Coronary artery (tissue), 2 donors: ENCODE data around the gene YAP1.

ENCODE experiments used
- DNase-seq: peaks from one replicate; pipeline ENCODE4 v3.0.0-alpha.2; 2017; ENCODE audit warnings: low spot score
- H3K27ac ChIP-seq, 2 donors: fragments of 200-600 bp; sonication (generic); one replicate each; pipeline ENCODE4 v1.5.1; 2016 to 2019
- H3K4me3 ChIP-seq: fragments of 200-600 bp; sonication (generic); 2 replicates; pipeline ENCODE4 v1.5.1; 2016; ENCODE audit warnings: mild to moderate bottlenecking, moderate library complexity
- TF ChIP-seq, protein P1 (sequence below): fragments of 200-600 bp; sonication (generic); IDR thresholded peaks from one replicate; pipeline ENCODE4 v1.5.1; 2019; ENCODE audit warnings: antibody characterized with exemption

YAP1 gene

DNA sequence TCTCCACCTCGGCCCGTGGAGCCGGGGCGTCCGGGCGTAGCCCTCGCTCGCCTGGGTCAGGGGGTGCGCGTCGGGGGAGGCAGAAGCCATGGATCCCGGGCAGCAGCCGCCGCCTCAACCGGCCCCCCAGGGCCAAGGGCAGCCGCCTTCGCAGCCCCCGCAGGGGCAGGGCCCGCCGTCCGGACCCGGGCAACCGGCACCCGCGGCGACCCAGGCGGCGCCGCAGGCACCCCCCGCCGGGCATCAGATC, 439 bp downstream of the YAP1 start:
- H3K27ac ChIP-seq: peak overlapping the region; percentile 99 to 100
- TF ChIP-seq, protein P1, sequence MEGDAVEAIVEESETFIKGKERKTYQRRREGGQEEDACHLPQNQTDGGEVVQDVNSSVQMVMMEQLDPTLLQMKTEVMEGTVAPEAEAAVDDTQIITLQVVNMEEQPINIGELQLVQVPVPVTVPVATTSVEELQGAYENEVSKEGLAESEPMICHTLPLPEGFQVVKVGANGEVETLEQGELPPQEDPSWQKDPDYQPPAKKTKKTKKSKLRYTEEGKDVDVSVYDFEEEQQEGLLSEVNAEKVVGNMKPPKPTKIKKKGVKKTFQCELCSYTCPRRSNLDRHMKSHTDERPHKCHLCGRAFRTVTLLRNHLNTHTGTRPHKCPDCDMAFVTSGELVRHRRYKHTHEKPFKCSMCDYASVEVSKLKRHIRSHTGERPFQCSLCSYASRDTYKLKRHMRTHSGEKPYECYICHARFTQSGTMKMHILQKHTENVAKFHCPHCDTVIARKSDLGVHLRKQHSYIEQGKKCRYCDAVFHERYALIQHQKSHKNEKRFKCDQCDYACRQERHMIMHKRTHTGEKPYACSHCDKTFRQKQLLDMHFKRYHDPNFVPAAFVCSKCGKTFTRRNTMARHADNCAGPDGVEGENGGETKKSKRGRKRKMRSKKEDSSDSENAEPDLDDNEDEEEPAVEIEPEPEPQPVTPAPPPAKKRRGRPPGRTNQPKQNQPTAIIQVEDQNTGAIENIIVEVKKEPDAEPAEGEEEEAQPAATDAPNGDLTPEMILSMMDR: no peak
- DNase-seq: peak; percentile 74
- peak overlapping the region; percentile 98 for H3K4me3 ChIP-seq

DNA sequence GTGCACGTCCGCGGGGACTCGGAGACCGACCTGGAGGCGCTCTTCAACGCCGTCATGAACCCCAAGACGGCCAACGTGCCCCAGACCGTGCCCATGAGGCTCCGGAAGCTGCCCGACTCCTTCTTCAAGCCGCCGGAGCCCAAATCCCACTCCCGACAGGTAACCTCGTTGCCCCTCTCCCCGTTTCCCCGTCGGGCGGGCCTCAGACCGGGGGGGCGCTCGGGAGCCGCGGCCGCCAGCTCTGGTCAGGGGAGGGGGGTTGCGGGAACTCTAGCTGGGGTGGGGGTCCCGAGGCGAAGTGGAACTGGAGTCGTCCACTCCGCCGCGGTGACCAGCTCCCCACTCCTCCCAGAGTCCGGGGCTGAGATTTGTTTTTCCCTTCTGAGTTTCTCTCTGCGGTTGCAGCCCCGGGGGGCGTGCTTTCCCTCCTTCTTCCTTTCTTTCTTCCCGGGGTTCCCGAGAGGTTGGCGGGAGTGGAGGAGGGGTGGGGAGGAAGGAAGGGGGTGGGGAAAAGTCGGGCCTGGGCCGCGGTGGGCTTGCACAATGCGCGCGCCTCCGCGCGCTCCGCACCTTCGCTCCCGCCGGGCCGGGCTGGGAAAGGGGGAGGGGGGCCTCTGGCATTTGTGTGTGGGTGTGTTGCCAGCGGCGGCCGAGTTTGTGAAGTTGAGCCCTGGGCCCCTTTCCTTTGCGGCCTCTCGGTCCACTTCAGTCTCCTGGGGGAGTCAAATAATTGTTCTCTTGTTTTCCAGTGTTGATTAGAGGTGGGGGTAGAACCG, 952 bp downstream of the YAP1 start:
- TF ChIP-seq, protein P1: no peak
- DNase-seq: peak; percentile 86
- Histone ChIP-seq H3K4me3 (peak overlapping the region; percentile 98), H3K27ac (peak overlapping the region; percentile 99 to 100)

DNA sequence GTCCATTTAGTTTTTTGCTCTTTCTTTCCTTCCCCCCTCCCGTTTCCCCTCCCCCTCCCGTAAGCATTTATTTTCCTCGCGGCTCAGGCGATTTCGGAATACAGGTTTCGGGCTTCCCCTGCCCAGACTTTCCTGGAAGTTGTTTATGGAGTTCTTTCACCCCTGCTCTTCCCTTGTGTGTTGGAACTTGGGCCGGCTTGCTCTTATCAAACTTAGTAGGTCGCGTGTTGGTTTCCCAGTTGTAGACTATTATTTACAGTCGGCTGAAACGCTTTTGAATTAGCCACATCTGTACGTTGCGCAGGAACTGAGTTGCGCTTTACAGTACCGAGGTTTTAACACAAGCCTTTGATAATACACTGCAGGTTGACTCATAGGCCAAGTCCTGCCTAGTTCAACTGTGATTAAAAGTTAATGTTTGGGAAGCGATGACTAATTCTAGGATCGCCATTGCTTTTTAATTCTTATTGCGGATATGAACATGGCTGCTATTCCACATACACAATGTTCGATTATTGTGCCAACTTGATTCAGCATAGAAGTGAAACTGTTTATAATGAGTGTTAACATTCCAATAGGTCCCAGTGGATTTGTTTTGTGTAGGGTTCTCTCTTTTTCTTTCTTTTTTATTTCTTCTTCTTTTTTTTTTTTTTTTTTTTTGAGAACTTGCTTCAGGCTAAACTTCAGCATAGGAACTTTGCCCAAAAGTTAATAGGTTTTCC, 1.7 kb downstream of the YAP1 start:
- peak; percentile 76 for DNase-seq
- peak overlapping the region; percentile 98 for H3K4me3 ChIP-seq
- TF ChIP-seq, protein P1: no peak

DNA sequence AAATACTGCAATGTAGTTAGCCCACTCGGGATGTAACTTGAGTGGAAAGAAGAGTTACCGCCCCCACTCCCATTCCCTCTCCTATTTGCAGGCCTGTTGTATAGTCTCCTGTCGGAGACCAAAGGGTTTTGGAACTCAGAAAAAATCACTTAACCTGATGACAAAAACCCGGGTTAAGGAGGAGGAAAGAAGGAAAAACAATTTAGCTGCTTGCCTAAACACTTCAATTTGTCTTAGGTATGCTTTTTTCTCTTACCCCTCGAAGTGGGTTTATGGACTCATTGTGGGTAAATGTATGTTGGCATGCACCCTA, 2.2 kb downstream of the YAP1 start:
- peak overlapping the region; percentile 99 to 100 for H3K27ac ChIP-seq
- DNase-seq: no peak
- H3K4me3 ChIP-seq: peak overlapping the region; percentile 98
- TF ChIP-seq, protein P1: no peak

More for the DNA sequence above, 1.7 kb downstream of the YAP1 start:
- peak overlapping the region; percentile 99 to 100 for H3K27ac ChIP-seq

DNA sequence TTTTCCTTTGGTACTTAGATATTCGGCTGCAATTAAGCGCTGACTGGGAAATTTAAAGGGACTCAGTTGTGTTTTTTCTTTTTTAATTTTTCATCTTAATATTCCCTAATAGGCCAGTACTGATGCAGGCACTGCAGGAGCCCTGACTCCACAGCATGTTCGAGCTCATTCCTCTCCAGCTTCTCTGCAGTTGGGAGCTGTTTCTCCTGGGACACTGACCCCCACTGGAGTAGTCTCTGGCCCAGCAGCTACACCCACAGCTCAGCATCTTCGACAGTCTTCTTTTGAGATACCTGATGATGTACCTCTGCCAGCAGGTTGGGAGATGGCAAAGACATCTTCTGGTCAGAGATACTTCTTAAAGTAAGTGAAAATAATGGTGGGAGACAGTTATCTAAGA, 3.8 kb downstream of the YAP1 start:
- peak overlapping the region in 1 of 2 donors; percentile 99 for H3K27ac ChIP-seq
- peak overlapping the region; percentile 44 for H3K4me3 ChIP-seq
- TF ChIP-seq, protein P1: no peak
- DNase-seq: no peak

DNA sequence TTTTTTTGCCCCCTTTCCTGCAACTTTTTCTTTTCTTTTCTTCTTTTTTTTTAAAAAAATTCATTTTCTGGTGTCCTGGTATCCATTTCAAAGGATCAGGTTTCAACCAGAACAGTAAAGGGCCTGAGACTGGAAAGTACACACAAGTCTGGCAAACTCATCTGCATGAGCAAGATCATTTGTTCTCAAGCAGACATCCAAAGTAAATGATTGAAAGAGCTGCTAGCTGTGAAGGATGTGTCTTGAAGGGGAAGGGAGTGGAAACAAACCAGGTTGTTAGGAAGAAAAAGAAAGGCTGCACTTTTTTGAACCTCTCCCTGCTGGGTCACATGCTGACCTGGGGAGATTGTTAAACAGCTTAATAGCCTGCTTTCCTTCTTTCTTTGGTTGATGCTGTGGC, 5.3 kb downstream of the YAP1 start:
- Histone ChIP-seq H3K4me3 (peak overlapping the region; percentile 28), H3K27ac (peak overlapping the region; percentile 7 to 43)
- TF ChIP-seq, protein P1: no peak
- DNase-seq: no peak
